GM12878 (cell line): ENCODE data around the gene KRTAP10-3. TPM values are rescaled to one million over a fixed set of nuclear protein-coding genes. Genes with fewer than 3 reads are reported as not detected.

Source experiments
- ATAC-seq: fragments of 200-7000 bp; cut with Tn5 transposase; 3 replicates; pipeline ENCODE4 v1.9.1; 2020; ENCODE audit warnings: mild to moderate bottlenecking, moderate library complexity
- BruUV-seq: library from RNA; stranded (reverse); fragments of 400-500 nt; replicated peaks from 2 replicates; lab custom pipeline; 2021; lab: Mats Ljungman, UMichigan
- CTCF ChIA-PET: fragments of 300-600 bp; sonication (Branson Sonifier 250); formaldehyde crosslinking; extraction: SDS; loops from one replicate; lab custom pipeline; 2021; ENCODE audit warnings: inconsistent platforms; lab: Yijun Ruan, JAX
- POLR2A ChIA-PET: fragments of 350-600 bp; formaldehyde crosslinking; extraction: SDS; loops from one replicate; lab custom pipeline; 2021; ENCODE audit warnings: inconsistent platforms; lab: Charles Lee
- RAD21 ChIA-PET: fragments of 300-600 bp; sonication (Branson Sonifier 250); formaldehyde crosslinking; loops from one replicate; lab custom pipeline; 2023; ENCODE audit warnings: antibody characterized with exemption; ENCODE audit not compliant: unreplicated experiment; lab: Charles Lee
- SMC1A ChIA-PET: fragments of 300-600 bp; sonication (Branson Sonifier 250); formaldehyde crosslinking; loops from one replicate; lab custom pipeline; 2023; ENCODE audit not compliant: unreplicated experiment, uncharacterized antibody; lab: Charles Lee
- DNase-seq: peaks from one replicate; pipeline ENCODE4 v3.0.0-alpha.2; 2011; ENCODE audit warnings: low read depth, low spot score
- FAIRE-seq: peaks from 3 replicates; lab custom pipeline; 2011; peaks lifted over from hg19 to GRCh38; lab: Jason Lieb, UNC
- H2AFZ ChIP-seq: 2 replicates; pipeline ENCODE4 v1.6.0; 2011; ENCODE audit warnings: low read depth, low read length, control low read depth; ENCODE audit not compliant: control insufficient read depth
- H3K27ac ChIP-seq: 2 replicates; pipeline ENCODE4 v1.5.1; 2011; ENCODE audit warnings: control low read depth; ENCODE audit not compliant: control insufficient read depth, insufficient read depth
- H3K27me3 ChIP-seq, 2 experiments: replicated peaks in 1 of 2; 2 replicates each; pipeline versions ENCODE4 v1.6.0 to v1.6.1; 2011; ENCODE audit warnings: low read length in 1 of 2; ENCODE audit not compliant: control insufficient read depth in 2 of 2, insufficient read depth in 2 of 2
- H3K36me3 ChIP-seq, 2 experiments: 2 replicates each; pipeline ENCODE4 v1.5.1; 2011; ENCODE audit warnings: low read length in 1 of 2; ENCODE audit not compliant: control insufficient read depth in 2 of 2, insufficient read depth in 2 of 2
- H3K4me1 ChIP-seq: 2 replicates; pipeline ENCODE4 v1.6.1; 2011; ENCODE audit warnings: mild to moderate bottlenecking, low read length, moderate library complexity, mixed read lengths; ENCODE audit not compliant: control insufficient read depth, insufficient read depth
- H3K4me2 ChIP-seq: 2 replicates; pipeline ENCODE4 v1.6.0; 2011; ENCODE audit warnings: control low read depth; ENCODE audit not compliant: control insufficient read depth, insufficient read depth
- H3K4me3 ChIP-seq: fragments of 200-600 bp; sonication (generic); 2 replicates; pipeline ENCODE4 v1.5.1; 2016
- H3K79me2 ChIP-seq: 2 replicates; pipeline ENCODE4 v1.6.0; 2011; ENCODE audit warnings: low read length; ENCODE audit not compliant: control insufficient read depth, insufficient read depth
- H3K9ac ChIP-seq: 2 replicates; pipeline ENCODE4 v1.8.0; 2011; ENCODE audit warnings: low read length, control low read depth, mixed read lengths; ENCODE audit not compliant: control insufficient read depth, insufficient read depth
- H3K9me3 ChIP-seq: replicated peaks from 3 replicates; pipeline ENCODE4 v1.5.1; 2011; ENCODE audit warnings: mild to moderate bottlenecking, low read length; ENCODE audit not compliant: control insufficient read depth, insufficient read depth
- H4K20me1 ChIP-seq: 2 replicates; pipeline ENCODE4 v1.6.0; 2011; ENCODE audit not compliant: control insufficient read depth, insufficient read depth
- CREM ChIP-seq: IDR thresholded peaks from 2 replicates; pipeline ENCODE4 v1.6.1; 2014; ENCODE audit warnings: antibody characterized with exemption, low read depth
- FOXM1 ChIP-seq: IDR thresholded peaks from 2 replicates; pipeline ENCODE4 v1.6.1; 2012; ENCODE audit warnings: low read depth, mild to moderate bottlenecking, inconsistent platforms, low read length, moderate library complexity
- GATAD2B ChIP-seq: fragments of 450-650 bp; conservative IDR thresholded peaks from 2 replicates; pipeline ENCODE4 v1.6.1; 2017; ENCODE audit warnings: low read depth, mild to moderate bottlenecking, moderate library complexity
- IKZF2 ChIP-seq, 2 experiments: fragments of 450-650 bp; IDR thresholded peaks; 2 replicates each; pipeline ENCODE4 v1.6.1; 2017; ENCODE audit warnings: mild to moderate bottlenecking in 2 of 2, moderate library complexity in 2 of 2
- IRF3 ChIP-seq: fragments of 450-650 bp; IDR thresholded peaks from 2 replicates; pipeline ENCODE4 v1.6.1; 2014; ENCODE audit warnings: mild to moderate bottlenecking
- STAT1 ChIP-seq: fragments of 450-650 bp; conservative IDR thresholded peaks from 2 replicates; pipeline ENCODE4 v1.6.1; 2014; ENCODE audit warnings: antibody characterized with exemption, mild to moderate bottlenecking
- WGBS: methylation state at CpG from one replicate; pipeline ENCODE4 v1.1.6; 2016; ENCODE audit warnings: low lambda C conversion rate; ENCODE audit not compliant: insufficient replicate concordance, insufficient coverage; ENCODE audit errors: missing lambda C conversion rate; 5-methylcytosine and 5-hydroxymethylcytosine counted together
- in situ Hi-C: fragments of 300-500 bp; cut with MboI; formaldehyde crosslinking; loops from 9 replicates; pipeline ENCODE4 v1.14.3; 2018; ENCODE audit warnings: mixed read lengths
- intact Hi-C: fragments of 100-400 bp; cut with micrococcal nuclease; formaldehyde crosslinking; loops from one replicate; pipeline ENCODE4 v1.14.2; 2022; ENCODE audit not compliant: unreplicated experiment
- polyA plus RNA-seq, 11 experiments: library from polyadenylated mRNA; depleted of rRNA in 4 of 11; unstranded in 6 of 11; stranded (reverse) in 5 of 11; fragments of >200 nt; fragmentation: Nextera tagmentation in 4 of 11; fragmentation: Illumina TruSeq in 1 of 11; extraction: Ambion mirVana in 4 of 11; extraction: Trizol in 1 of 11; gene quantifications; 1 replicate in 1 of 11; 2 replicates in 10 of 11; pipeline versions ENCODE4 v1.2.1 to v1.2.3, GENCODE V29; 2011 to 2016; ENCODE audit warnings: inconsistent platforms in 2 of 11, missing spikeins in 2 of 11, low read depth in 1 of 11
- total RNA-seq, 4 experiments: library from RNA; depleted of rRNA in 3 of 4; stranded (reverse); fragments of >200 nt in 3 of 4; fragmentation: Illumina TruSeq in 1 of 4; extraction: Trizol in 1 of 4; gene quantifications; 2 replicates each; pipeline versions ENCODE4 v1.2.1 to v1.2.3, GENCODE V29; 2013 to 2021

The KRTAP10-3 gene
- total and polyA plus RNA-seq, 10 of the 15 experiments (the other 5 are each of a cell fraction or from before 2014, with no cell fraction given) = not detected

- 41% methylated on average over 28 of the region's 28 CpGs for WGBS
- H3K9me3 ChIP-seq = no peaks in the 10 kb centered on the region; the same call in 2 of the 3 replicates
Measured at GRCh38 chr21:44519346-44520325, 39.0 kb downstream of the KRTAP10-3 start.

More at GRCh38 chr21:44519346-44520325, 39.0 kb downstream of the KRTAP10-3 start:
- BruUV-seq = no TSS peak
- H3K27me3 ChIP-seq = no peaks in the 10 kb centered on the region
- no peaks in the 10 kb centered on the region for H3K4me1 ChIP-seq
- H2AFZ ChIP-seq = no peak overlapping the region
- H3K79me2 ChIP-seq = no peaks in the 10 kb centered on the region
- H3K4me2 ChIP-seq = no peak overlapping the region
- no peaks in the 10 kb centered on the region for H3K36me3 ChIP-seq
- ChIA-PET POLR2A (no interaction called here), RAD21 (no interaction called here), CTCF (interaction anchor here (1.1 kb wide), 1 partner anchor 9 kb away, joined by 3 read pairs; no protein-coding TSS in a partner anchor), SMC1A (no interaction called here)
- TF ChIP-seq STAT1 (no peak), IRF3 (no peak), CREM (no peak), GATAD2B (no peak), FOXM1 (no peak), IKZF2 (IDR thresholded peaks at IDR 0.05) (no peak)
- no peaks in the 10 kb centered on the region for H4K20me1 ChIP-seq
- in situ Hi-C loops = no loop called here
- intact Hi-C loops = no loop called here
- ATAC-seq = no peak
- no peak for FAIRE-seq
- H3K27ac ChIP-seq = no peak overlapping the region
- no peak overlapping the region for H3K9ac ChIP-seq
- no peak overlapping the region for H3K4me3 ChIP-seq
- DNase-seq = no peak
